ENCODE data around the gene CIITA. TPM values are rescaled to one million over a fixed set of nuclear protein-coding genes. Genes with fewer than 3 reads are reported as not detected.
A peak's percentile ranks its signal among the peaks of the same experiment; 100 is the strongest.

Gene CIITA
- total and polyA plus RNA-seq, 4 donors = 11.5 to 59.6 (median 26.6) TPM

GRCh38 chr16:10879681-10880589 lies 2.9 kb downstream of the CIITA start:
- Histone ChIP-seq H3K4me1 (ENCODE audit: control insufficient read depth in 5 of 5, insufficient read depth in 5 of 5, low read length in 5 of 5) (peaks cover 0 to 28% (median 2%) of the 10 kb centered on the region in 5 donors), H3K4me3 (peak overlapping the region; percentile 57), H3K36me3 (ENCODE audit: control insufficient read depth in 4 of 4, insufficient read depth in 4 of 4, low read length in 4 of 4) (no peaks in the 10 kb centered on the region), H3K27ac (ENCODE audit: low read depth in 1 of 2, low read length in 1 of 2) (peak overlapping the region in 1 of 2 donors; percentile 90), H3K9me3 (ENCODE audit: control insufficient read depth in 4 of 4, insufficient read depth in 3 of 4, low read length in 3 of 4) (no peaks in the 10 kb centered on the region), H3K27me3 (ENCODE audit: control insufficient read depth in 3 of 3, insufficient read depth in 3 of 3, low read length in 2 of 3) (peaks cover 0 to 29% (median 20%) of the 10 kb centered on the region in 3 donors), H3K9ac (ENCODE audit: insufficient read depth in 1 of 2, low read length in 2 of 2) (peak overlapping the region in 1 of 2 donors; percentile 19)
- TF ChIP-seq CTCF (IDR thresholded peaks at IDR 0.05; ENCODE audit: control extremely low read depth, extremely low read depth) = no peak
- 23 to 29% methylated on average over 21 of the region's 21 CpGs for WGBS, 2 donors
- DNase-seq (no peak), ATAC-seq (ENCODE audit: insufficient read depth, low FRiP score) (no peak)

- H3K9ac ChIP-seq (ENCODE audit: insufficient read depth in 1 of 2, low read length in 2 of 2) = no peak overlapping the region
- WGBS, 2 donors = 66 to 70% methylated on average over 10 of the region's 10 CpGs
- H3K27ac ChIP-seq (ENCODE audit: low read depth in 1 of 2, low read length in 1 of 2) = peak overlapping the region in 1 of 2 donors; percentile 75
- H3K9me3 ChIP-seq (ENCODE audit: control insufficient read depth in 4 of 4, insufficient read depth in 3 of 4, low read length in 3 of 4) = no peaks in the 10 kb centered on the region
- no peak overlapping the region for H3K4me3 ChIP-seq
- DNase-seq (no peak), ATAC-seq (ENCODE audit: insufficient read depth, low FRiP score) (no peak)
- TF ChIP-seq CTCF (IDR thresholded peaks at IDR 0.05; ENCODE audit: control extremely low read depth, extremely low read depth) = no peak
- no peaks in the 10 kb centered on the region for H3K36me3 ChIP-seq (ENCODE audit: control insufficient read depth in 4 of 4, insufficient read depth in 4 of 4, low read length in 4 of 4)
- peaks cover 0 to 29% (median 20%) of the 10 kb centered on the region in 3 donors for H3K27me3 ChIP-seq (ENCODE audit: control insufficient read depth in 3 of 3, insufficient read depth in 3 of 3, low read length in 2 of 3)
- peaks cover 0 to 28% (median 2%) of the 10 kb centered on the region in 5 donors for H3K4me1 ChIP-seq (ENCODE audit: control insufficient read depth in 5 of 5, insufficient read depth in 5 of 5, low read length in 5 of 5)
Observed at GRCh38 chr16:10880594-10881452, 3.8 kb downstream of the CIITA start.

- H3K27me3 ChIP-seq (ENCODE audit: control insufficient read depth in 3 of 3, insufficient read depth in 3 of 3, low read length in 2 of 3) = peaks cover 0 to 26% (median 20%) of the 10 kb centered on the region in 3 donors
- H3K9me3 ChIP-seq (ENCODE audit: control insufficient read depth in 4 of 4, insufficient read depth in 3 of 4, low read length in 3 of 4) = no peaks in the 10 kb centered on the region
- no peak overlapping the region for H3K4me3 ChIP-seq
- DNase-seq = no peak
- no peak overlapping the region for H3K27ac ChIP-seq (ENCODE audit: low read depth in 1 of 2, low read length in 1 of 2)
- ATAC-seq (ENCODE audit: insufficient read depth, low FRiP score) = no peak
- WGBS, 2 donors = 43 to 58% methylated on average over 7 of the region's 7 CpGs
- no peak overlapping the region for H3K9ac ChIP-seq (ENCODE audit: insufficient read depth in 1 of 2, low read length in 2 of 2)
- peaks cover 0 to 28% (median 2%) of the 10 kb centered on the region in 5 donors for H3K4me1 ChIP-seq (ENCODE audit: control insufficient read depth in 5 of 5, insufficient read depth in 5 of 5, low read length in 5 of 5)
- no peaks in the 10 kb centered on the region for H3K36me3 ChIP-seq (ENCODE audit: control insufficient read depth in 4 of 4, insufficient read depth in 4 of 4, low read length in 4 of 4)
- no peak for TF ChIP-seq CTCF (IDR thresholded peaks at IDR 0.05; ENCODE audit: control extremely low read depth, extremely low read depth)
Observed at GRCh38 chr16:10881479-10882030, 4.6 kb downstream of the CIITA start.

Data from lung (tissue), 12 donors.